Activated CD4-positive, CD25-positive, alpha-beta regulatory T cell (primary cell): ENCODE results near the gene UVSSA.
"Not testable (repeated sequence)": the region's sequence is repeated elsewhere in the genome, so short reads cannot be mapped to it uniquely, and the experiment has no call there.

ENCODE experiments used
- DNase-seq, 4 experiments: peaks; one replicate each; lab custom pipeline; 2025; lab: John Stamatoyannopoulos, UW

UVSSA gene

GRCh38 chr4:1331591-1332353 is 15.2 kb upstream of the UVSSA start:
- DNase-seq: no peak

GRCh38 chr4:1332686-1333085 is 14.3 kb upstream of the UVSSA start:
- no peak for DNase-seq

- no peak for DNase-seq
Observed at GRCh38 chr4:1333256-1333655, 13.8 kb upstream of the UVSSA start.

GRCh38 chr4:1333851-1334578 is 13.0 kb upstream of the UVSSA start:
- DNase-seq: not testable (repeated sequence)

GRCh38 chr4:1334579-1334895 is 12.5 kb upstream of the UVSSA start:
- no peak for DNase-seq

GRCh38 chr4:1335193-1335883 is 11.7 kb upstream of the UVSSA start:
- not testable (repeated sequence) for DNase-seq

- DNase-seq: no peak
Observed at GRCh38 chr4:1336088-1336491, 10.9 kb upstream of the UVSSA start.

GRCh38 chr4:1337376-1337831 is 9.6 kb upstream of the UVSSA start:
- peak in 2 of 4 experiments; percentile 33 to 40 for DNase-seq

- no peak for DNase-seq
Observed at GRCh38 chr4:1337951-1338751, 8.9 kb upstream of the UVSSA start.

GRCh38 chr4:1338752-1339414 is 8.1 kb upstream of the UVSSA start:
- no peak for DNase-seq

GRCh38 chr4:1339489-1339888 is 7.5 kb upstream of the UVSSA start:
- no peak for DNase-seq

- DNase-seq: no peak
Observed at GRCh38 chr4:1340181-1340747, 6.7 kb upstream of the UVSSA start.

- no peak for DNase-seq
Observed at GRCh38 chr4:1340861-1341260, 6.1 kb upstream of the UVSSA start.

- DNase-seq: no peak
Observed at GRCh38 chr4:1342003-1342402, 5.0 kb upstream of the UVSSA start.

- no peak for DNase-seq
Observed at GRCh38 chr4:1344696-1345095, 2.3 kb upstream of the UVSSA start.

GRCh38 chr4:1345903-1346780 is 866 bp upstream of the UVSSA start:
- DNase-seq: peak in 1 of 4 experiments; percentile 16

- peak in 1 of 4 experiments; percentile 22 for DNase-seq
Observed at GRCh38 chr4:1347410-1347864, 429 bp downstream of the UVSSA start.

GRCh38 chr4:1348014-1348513 is 1.1 kb downstream of the UVSSA start:
- no peak for DNase-seq

GRCh38 chr4:1348746-1349145 is 1.7 kb downstream of the UVSSA start:
- no peak for DNase-seq
